Spleen (tissue), 7 donors: Measurements from ENCODE around the gene MSH5.
A peak's percentile ranks its signal among the peaks of the same experiment; 100 is the strongest.

Experiments used
- CTCF ChIP-seq, 11 experiments: fragments of 200-600 bp in 7 of 11; fragments of 450-650 bp in 4 of 11; sonication (generic) in 4 of 11; IDR thresholded peaks in 8 of 11; conservative IDR thresholded peaks in 3 of 11; 1 replicate in 7 of 11; 2 replicates in 4 of 11; pipeline versions ENCODE4 v1.4.0 to v1.8.0; 2016 to 2021; ENCODE audit warnings: antibody characterized with exemption in 11 of 11, inconsistent platforms in 4 of 11, mild to moderate bottlenecking in 1 of 11
- POLR2A ChIP-seq, 3 donors: fragments of 450-650 bp; IDR thresholded peaks; one replicate each; pipeline ENCODE4 v1.5.1; 2017; ENCODE audit warnings: antibody characterized with exemption in 3 of 3, mild to moderate bottlenecking in 1 of 3
- POLR2AphosphoS5 ChIP-seq, 3 donors: sonication (generic); formaldehyde crosslinking; IDR thresholded peaks; one replicate each; pipeline ENCODE4 v1.5.1; 2017; ENCODE audit warnings: antibody characterized with exemption in 3 of 3
- donor health status: DM: no; HTN: no; CAD: no; lungs with moderate emphysema.
- donor health status: DM: no; HTN: no; CAD: no.
- donor health status: DM: no; HTN: no; CAD: no.

DNA sequence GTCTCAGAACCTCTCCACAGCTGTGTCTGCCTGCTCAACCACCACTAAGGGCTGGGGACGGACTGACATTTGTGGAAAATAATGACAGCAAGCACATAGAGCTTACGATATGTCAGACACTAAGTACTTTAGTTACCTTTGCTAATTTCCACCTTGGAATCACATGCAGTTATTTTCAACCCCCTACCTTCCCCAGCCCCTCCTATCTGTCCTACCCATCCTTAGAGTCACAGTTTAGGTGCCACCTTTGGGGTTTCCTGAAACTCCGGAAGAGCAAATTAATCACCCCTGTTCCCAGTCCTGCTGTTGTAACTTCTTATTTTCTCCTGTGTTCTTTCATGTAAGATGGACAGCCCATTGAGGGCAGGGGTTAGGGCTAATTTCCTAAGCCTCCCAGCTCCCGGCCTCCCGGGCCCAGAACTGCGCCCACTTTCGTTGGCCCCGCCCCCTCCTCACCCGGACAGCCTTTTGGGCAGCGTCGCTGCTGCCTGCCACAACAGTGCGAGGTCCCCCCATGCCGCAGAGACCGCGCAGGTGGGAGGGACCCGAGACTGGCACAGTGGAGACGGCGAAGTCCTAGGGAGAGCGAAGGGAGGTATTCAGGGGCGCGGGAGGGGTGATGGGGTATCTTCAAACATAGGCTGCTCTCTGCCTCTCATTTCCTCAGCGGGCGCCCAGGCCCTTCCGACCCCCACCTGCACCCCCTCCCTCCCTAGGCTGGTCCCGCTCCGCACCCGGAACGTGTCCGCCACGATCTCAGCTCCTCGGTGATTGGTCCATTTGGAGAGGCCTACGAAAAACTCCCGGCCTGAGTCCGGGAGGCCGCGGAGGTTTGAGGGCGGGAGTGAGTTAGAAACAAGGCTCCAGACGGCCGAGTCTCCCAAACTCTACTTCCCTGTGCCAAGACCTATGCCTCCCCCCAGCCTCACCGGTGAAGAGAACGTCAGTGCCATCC, 11.8 kb upstream of the MSH5 start:
- TF ChIP-seq CTCF (IDR thresholded peaks at IDR 0.05 in 8 of 11, conservative IDR thresholded peaks at IDR 0.05 in 3 of 11) (no peak), POLR2AphosphoS5 (IDR thresholded peaks at IDR 0.05) (peak; percentile 1 to 79 (median 71)), POLR2A (IDR thresholded peaks at IDR 0.05) (no peak)
